Measurements from ENCODE around the gene MAPKAP1. TPM values are rescaled to one million over a fixed set of nuclear protein-coding genes. Genes with fewer than 3 reads are reported as not detected.

The MAPKAP1 gene
- total and polyA plus RNA-seq, 2 experiments from 2014 or later = 66.7 to 85.6 TPM

- no peak for TF ChIP-seq CTCF (IDR thresholded peaks at IDR 0.05; ENCODE audit: low read depth, low read length)
- no peaks in the 10 kb centered on the region for H3K36me3 ChIP-seq
- no peaks in the 10 kb centered on the region for H3K27me3 ChIP-seq
- no peak overlapping the region for H3K4me3 ChIP-seq
- H3K27ac ChIP-seq = no peak overlapping the region
- H3K9me3 ChIP-seq (ENCODE audit: low read depth) = no peaks in the 10 kb centered on the region
- H3K4me1 ChIP-seq (ENCODE audit: low read depth) = peaks cover 22% of the 10 kb centered on the region
- no peak for DNase-seq (ENCODE audit: low read depth in 1 of 2, low spot score in 1 of 2)
Measured at GRCh38 chr9:125439434-125440272, 267.4 kb downstream of the MAPKAP1 start.

GRCh38 chr9:125438506-125439433 lies 268.2 kb downstream of the MAPKAP1 start:
- Histone ChIP-seq H3K27ac (no peak overlapping the region), H3K36me3 (no peaks in the 10 kb centered on the region), H3K4me3 (no peak overlapping the region), H3K4me1 (ENCODE audit: low read depth) (peaks cover 24% of the 10 kb centered on the region), H3K27me3 (no peaks in the 10 kb centered on the region), H3K9me3 (ENCODE audit: low read depth) (no peaks in the 10 kb centered on the region)
- DNase-seq (ENCODE audit: low read depth in 1 of 2, low spot score in 1 of 2) = no peak
- TF ChIP-seq CTCF (IDR thresholded peaks at IDR 0.05; ENCODE audit: low read depth, low read length) = no peak

- Histone ChIP-seq H3K27ac (peak overlapping the region; percentile 76), H3K4me1 (ENCODE audit: low read depth) (peaks cover 29% of the 10 kb centered on the region), H3K9me3 (ENCODE audit: low read depth) (no peaks in the 10 kb centered on the region), H3K4me3 (no peak overlapping the region), H3K27me3 (no peaks in the 10 kb centered on the region), H3K36me3 (no peaks in the 10 kb centered on the region)
- no peak for DNase-seq (ENCODE audit: low read depth in 1 of 2, low spot score in 1 of 2)
- no peak for TF ChIP-seq CTCF (IDR thresholded peaks at IDR 0.05; ENCODE audit: low read depth, low read length)
Measured at GRCh38 chr9:125437771-125438221, 269.2 kb downstream of the MAPKAP1 start.

- peak overlapping the region; percentile 76 for H3K27ac ChIP-seq
- H3K27me3 ChIP-seq = no peaks in the 10 kb centered on the region
- peaks cover 33% of the 10 kb centered on the region for H3K4me1 ChIP-seq (ENCODE audit: low read depth)
- no peak for TF ChIP-seq CTCF (IDR thresholded peaks at IDR 0.05; ENCODE audit: low read depth, low read length)
- peak in 1 of 2 donors; percentile 51 for DNase-seq (ENCODE audit: low read depth in 1 of 2, low spot score in 1 of 2)
- H3K4me3 ChIP-seq = no peak overlapping the region
- H3K36me3 ChIP-seq = no peaks in the 10 kb centered on the region
- no peaks in the 10 kb centered on the region for H3K9me3 ChIP-seq (ENCODE audit: low read depth)
Measured at GRCh38 chr9:125436613-125437443, 270.2 kb downstream of the MAPKAP1 start.

Data from cardiac muscle cell (in vitro differentiated cells and primary cell).